Cerebellar cortex (tissue), 1 donor: ENCODE measurements around the gene DOCK9.

ENCODE experiments used
- DNase-seq: peaks from one replicate; pipeline ENCODE4 v3.0.0-alpha.2; 2015; ENCODE audit warnings: low spot score

DOCK9 gene

DNA sequence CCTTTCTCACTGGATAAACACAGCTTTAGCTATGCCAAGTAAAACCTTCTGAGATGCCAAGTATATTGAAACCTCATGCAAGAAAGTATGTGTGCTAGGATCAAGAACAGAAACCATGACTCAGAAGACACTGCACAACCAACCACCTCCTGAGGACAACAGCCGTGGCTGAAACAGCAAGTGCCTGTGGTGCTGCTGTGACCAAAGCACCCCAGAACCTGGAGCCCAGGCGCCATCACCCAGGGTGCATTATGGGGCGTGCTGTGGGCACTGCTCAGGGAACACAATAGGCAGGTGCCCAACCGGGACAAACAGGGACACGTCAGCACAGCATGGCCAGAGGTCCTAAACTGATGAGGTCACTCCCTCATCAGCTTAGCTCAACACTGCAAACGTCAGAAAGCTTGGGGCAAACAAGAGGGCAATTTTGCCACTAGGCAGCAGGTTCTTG is 124.1 kb downstream of the DOCK9 start:
- DNase-seq: no peak

DNA sequence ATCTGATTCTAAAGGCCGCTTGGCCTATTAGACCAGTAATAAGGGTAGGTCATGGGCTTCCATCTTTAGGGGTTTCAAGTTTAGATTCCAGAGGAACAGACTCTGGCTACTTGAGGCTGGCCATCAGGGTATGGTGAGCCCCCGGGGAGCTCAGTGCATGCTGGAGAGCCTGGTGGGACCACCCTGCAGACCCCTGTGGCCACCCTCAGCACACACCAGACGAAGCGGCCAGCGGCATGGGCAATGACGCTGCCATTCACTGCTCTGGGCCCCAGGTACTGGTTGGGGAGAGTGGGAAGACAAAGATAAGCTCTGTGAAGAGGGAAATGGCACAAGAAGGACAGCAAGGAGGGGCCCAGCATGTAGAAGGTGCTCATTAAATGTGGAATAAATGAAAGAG is 126.6 kb downstream of the DOCK9 start:
- DNase-seq: no peak

DNA sequence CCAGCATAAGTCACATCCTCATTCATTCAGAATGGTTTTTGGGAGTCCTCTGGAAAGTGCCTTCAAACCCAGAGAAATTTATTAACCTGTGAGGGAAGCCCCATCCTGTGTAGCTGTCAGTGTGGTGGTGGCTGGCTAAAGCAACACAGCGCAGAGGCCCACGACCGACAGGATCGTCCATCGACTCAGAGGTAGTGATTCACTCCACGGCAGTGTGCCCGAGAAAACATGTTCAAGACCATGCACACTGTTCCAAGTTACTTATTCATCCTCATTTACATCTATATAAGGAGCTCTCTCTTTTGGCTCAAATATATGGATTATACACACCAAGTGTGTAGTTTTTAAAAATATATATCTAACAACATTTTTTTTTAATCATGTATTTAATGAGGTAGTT is 129.1 kb downstream of the DOCK9 start:
- no peak for DNase-seq

DNA sequence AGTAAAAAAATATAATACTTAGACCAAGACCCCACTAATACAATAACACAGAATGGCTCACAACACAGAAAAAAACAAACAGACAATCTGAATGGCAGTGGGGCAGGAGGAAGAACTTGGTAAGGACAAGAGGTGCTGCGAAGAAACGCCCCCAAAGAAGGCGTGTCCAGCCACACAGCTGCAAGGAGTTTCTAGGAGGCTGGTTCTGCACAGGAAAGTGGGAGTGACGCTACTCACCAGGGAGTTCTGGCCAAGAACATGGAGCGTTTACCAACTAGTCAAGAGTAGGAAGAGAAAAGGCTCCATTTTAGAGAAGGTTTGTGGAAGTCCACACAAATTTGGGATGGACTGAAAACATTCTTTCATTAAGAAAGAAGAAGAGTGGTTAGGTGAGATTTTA is 130.1 kb downstream of the DOCK9 start:
- DNase-seq: no peak

DNA sequence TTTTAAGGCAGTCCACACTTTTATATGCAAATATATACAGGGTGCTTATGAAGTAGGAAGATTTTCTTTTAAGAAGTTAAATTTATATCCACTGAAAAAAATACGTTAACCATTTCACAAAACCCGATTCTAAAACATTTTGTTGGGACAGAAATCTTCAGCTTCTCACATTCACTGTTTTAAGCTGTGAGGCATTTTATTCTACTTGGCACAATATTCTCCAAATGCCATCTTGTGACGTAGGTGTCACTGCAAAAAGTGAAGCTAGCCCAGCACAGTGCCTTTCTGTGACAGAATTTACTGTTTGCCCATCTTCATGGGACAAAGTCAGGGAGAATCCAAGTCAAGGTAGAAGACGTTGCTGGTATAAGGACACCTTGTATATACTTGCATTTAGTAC is 130.9 kb downstream of the DOCK9 start:
- no peak for DNase-seq

DNA sequence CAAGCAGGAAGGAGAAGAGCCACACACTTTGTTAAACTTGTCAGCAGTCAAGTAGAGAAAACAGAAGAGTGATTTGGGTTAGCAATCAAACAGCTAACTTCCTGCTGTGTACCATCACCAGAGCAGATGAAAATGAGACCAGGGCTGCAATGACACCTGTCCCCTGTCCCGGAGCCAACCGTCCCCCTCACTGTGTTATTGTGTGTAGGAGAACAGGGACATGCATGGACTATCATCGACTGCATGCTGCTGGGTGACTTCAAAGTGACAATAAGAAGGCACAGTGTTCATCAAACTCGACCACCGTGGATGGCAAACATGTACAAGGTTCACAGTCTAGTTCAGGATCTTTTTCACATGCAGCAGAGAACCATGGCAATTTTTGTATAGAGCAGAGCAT is 131.3 kb downstream of the DOCK9 start:
- peak; percentile 50 for DNase-seq

DNA sequence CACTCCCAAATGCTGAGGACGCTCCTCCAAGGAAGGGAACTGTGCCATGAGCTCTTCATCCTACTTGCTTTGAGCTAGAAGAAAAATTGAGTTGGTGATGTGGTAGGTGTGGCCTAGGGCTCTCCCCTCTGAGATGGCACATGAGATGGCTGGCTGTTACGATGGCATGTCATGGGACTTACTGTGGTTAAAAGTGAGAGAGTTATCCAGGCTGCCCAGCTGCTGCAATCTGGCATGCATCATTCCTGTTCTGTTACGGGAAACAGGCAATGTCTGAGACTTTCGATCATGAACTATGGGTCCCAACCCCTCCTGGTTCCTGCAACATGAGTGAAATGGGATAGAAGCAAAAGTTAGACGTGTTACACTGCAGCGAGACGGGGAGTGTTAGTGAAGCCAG is 132.1 kb downstream of the DOCK9 start:
- no peak for DNase-seq

DNA sequence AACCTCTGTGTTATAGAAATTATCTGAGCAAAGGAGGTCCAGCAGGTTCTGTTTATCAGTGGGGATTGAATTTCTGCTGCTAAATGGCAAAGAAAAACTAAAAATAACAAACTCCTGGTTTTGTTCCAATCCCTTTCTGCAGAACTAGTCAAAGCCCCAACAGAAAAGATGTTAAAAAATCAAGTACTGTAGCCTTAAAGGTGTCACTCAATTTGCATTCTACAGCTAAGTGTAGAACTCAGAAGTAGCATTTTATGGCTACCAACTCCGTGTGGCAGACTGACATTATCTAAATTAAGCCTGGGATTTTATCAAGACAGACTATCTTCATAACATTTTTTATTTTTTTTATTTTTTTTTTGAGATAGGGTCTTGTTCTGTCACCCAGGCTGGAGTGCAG is 133.8 kb downstream of the DOCK9 start:
- DNase-seq: no peak

DNA sequence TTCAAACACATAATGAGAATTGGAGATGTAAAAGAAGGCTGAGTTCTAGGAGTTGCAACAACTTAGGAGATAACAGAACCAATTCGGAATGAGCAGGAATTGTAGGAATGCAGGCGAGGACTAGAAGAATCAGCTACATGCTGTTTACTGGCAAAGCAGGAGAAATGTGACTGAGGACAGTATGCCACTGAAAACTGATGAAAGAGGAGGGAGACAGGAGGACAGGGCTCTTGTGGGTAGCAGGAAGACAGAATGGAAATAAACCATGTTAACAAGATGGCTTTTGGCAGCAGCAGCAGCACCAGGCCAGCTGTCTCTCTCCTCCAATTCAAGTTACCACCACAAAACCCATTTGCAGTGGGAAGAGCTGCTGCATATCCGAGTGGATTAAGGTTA is 134.4 kb downstream of the DOCK9 start:
- DNase-seq: peak; percentile 88

DNA sequence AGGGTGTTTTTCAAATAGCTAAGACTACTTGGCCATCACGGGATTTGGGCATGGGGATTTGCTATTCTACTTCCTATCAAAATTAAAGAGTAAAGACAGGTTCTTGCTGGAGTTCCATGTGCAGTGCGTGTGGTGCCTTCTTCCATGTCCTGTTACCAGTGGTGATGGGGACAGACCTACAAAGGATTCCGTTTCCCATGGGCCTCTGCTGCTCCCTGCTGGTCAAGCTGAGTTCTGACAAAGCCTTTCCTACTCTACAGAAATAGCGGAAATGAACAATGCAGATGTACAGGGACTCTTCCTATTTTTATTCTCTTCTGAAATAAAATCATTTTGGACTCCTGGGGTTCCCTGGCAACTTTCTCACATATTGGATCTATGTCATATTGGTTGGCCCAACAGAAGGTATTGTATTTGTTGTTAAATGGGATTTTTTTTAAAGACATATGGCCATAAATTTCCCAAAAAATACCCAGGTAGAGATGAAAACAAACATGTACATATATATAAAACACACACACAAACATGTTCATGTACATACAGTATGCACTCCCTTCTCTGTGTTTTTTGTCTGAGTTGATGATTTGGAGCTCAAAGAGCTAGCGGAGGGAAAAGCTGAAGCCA is 134.9 kb downstream of the DOCK9 start:
- peak; percentile 74 for DNase-seq

DNA sequence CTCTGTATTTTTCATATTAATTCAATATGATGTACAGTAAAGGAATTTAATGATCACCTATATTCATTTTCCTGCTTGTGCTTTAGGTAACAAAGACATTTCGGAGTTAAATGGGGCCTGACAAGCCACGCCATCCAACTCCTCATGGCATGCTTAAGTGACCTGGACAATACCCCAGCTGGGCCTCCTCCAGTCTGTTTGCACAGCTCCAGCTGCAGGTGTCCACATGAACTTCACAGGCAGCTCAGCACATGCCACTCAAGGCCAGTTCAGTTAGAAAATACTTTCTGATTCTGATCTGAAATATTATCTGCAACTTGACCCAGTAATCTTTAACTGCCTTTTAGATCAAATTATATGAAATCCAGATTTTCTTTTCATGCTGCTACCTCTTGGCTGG is 135.8 kb downstream of the DOCK9 start:
- no peak for DNase-seq

DNA sequence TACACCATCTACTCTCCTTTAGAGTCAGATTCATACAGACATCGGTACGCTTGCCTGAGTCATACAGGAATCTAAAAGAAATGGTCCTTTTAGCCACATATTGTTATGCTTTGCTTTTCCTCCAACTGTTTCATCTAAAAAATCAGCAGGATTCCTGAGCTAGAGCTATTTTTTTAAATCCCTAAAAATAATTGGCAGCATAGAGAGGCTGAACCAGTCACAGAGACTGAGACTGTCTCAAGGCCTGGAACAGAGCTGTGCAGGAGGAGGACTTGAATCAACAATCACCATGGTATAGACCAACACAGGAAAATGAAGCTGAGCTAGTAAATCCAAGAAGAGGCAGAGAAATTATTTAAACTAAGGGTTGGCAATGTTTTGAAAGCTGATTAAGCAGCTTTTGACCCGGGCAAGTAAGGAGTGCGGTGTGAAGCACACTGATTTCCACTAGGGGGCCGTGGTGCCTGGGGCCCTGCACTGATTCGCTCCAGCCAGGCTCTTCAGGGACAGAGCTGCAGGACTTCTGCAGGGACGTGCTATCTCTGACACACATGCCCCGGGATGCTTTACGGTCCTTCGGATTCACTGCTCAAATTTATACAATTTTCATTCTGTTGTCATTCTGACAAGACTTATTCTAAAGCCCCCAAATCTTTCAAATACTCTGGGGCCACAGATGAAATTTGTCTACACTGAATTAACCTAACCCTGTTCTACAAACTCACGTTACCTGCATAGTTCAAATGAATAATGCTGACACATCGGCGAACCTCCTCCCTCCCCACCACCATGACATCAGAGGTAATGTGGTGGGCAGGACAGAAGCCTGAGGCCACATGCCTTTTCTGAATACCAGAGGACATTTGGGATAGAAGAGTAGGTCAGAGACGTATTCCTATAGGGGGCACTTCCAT is 137.8 kb downstream of the DOCK9 start:
- DNase-seq: peak; percentile 80

DNA sequence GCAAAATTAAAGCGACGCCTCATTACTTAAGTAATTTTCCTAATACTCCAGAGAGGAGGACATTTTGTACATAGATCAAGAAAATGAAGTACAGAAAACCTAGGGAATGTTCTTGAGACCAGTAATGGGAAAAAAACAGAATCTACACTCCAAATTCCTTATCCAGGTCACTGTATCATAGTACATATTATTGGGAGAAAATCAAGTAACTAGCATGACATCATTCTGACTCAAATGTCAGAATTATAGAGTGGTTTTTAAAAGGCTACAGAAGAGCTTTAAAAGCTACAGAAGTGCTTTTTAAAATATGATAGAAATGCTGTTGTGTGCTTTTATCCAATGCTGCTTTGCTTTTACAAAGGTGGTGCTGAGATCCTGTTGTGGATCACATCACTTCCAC is 139.1 kb downstream of the DOCK9 start:
- DNase-seq: no peak

DNA sequence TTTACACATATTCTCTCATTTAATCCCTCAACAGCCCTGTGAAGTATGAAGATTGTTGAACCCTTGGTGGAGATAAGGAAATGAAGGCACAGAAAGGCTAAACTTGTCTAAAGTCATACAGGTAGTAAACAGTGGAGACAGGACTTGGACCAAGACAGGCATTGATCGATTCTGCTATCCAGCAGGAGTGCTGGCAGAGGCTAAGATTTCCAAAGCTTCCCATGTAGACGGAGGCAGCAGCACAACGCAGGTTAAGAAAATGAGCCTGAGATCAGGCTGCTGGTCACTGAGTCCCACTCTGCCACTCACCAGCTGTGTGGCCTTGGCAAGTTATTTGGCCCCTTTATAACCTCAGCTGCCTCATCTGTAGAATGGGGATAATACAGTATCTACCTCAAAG is 140.0 kb downstream of the DOCK9 start:
- DNase-seq: no peak

DNA sequence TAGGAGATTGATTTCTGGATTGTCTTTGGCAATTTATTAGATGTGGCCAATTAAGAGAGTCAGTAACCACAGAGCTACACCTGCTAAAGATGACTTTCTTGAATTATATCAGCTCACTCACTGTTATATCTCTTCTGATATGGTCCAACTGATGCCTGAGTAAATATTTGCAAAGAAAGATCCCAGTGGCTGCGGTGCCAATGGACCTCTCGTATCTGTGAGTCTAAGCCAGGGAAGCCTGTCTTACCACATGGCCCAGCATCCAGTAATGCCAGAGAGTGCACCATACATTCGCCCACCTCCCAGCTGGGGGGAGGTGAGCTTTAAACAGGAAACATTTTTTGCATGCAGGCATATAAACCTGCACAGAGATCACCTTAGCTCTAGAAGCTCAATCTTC is 142.7 kb downstream of the DOCK9 start:
- no peak for DNase-seq

DNA sequence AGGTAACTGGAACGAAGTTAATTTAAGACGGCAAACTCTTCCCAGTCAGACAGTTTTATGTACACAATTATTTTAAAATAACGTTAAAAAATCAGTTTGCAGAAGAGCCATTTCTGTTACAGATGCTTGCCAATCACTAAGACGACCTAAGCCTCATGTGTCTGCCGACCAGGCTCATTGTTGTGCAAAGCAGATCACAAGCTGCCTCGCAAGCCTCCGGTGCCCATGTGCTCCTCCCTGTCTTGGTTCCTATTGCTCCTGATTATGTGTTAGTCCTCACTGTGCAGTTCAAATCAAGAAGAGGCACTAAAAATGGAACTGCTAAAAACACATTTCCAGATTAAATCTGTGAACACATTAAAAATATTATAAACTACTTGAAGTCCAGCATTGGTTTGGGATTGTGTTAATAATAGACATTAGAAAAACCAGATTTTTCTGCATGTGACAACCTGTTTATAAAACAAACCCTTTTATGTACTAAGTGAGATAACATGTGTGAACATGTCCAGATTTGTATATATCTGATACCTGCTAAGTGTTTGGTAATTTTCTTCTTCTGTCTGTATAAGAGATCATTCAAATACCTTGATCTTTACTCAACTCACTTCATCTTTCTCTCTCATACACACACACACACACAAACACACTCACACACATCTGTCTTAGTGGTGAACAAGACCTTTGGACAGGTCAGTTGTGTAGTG is 143.5 kb downstream of the DOCK9 start:
- DNase-seq: no peak

DNA sequence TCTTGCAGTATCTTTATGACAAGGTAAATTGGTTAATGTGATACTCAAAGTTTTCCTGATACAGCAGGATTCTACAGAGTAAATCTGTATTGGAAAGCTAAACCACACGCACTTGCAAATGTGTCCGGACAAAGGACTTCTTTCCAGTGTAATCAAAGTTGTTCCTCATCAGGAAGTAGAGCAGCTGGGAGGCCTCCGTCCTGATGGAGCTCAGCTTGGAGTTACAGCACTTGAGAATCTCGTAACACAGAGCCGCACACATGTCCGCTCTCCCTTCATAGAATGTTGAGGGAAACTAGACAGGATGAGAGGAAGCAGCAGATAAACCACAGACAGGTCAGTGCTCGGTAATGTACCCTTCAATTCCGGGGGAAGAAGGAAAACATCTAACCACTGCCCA is 146.6 kb downstream of the DOCK9 start:
- DNase-seq: no peak

DNA sequence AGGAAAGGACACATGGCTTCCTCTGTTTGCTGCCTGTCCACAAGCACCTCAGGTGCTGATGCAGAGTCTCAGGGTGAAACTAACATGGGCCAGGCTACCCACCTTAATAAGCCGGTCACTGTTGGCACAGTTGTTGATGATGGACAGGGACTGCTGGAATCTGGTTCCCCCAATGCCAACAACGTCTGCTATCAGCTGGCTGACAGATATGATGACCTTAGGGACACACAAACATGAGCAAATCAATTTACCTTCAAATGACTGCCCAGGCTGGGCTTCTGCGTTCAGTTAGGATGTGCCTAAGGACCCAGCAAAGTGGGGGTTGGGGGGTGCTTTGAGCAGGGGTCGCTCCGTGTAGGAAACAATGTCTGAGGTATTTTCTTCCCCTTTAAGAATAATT is 148.3 kb downstream of the DOCK9 start:
- no peak for DNase-seq

DNA sequence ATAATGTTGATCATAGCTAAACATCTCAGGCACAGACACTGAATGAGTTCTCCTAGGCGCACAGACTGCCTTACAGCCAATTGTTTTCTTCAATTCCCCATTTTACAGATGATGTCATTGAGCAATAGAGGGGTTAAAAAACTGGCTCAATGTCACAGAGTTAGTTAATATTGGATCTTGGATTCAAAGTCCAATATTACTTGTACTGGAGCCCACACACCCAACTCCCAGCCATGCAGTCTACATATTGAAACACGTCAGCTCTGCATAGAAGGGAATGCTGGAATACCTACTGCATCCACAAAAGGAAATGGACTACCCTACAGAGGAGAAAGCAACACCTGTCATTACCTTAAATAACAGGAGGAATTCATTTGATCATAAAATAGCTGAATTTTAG is 149.2 kb downstream of the DOCK9 start:
- no peak for DNase-seq

DNA sequence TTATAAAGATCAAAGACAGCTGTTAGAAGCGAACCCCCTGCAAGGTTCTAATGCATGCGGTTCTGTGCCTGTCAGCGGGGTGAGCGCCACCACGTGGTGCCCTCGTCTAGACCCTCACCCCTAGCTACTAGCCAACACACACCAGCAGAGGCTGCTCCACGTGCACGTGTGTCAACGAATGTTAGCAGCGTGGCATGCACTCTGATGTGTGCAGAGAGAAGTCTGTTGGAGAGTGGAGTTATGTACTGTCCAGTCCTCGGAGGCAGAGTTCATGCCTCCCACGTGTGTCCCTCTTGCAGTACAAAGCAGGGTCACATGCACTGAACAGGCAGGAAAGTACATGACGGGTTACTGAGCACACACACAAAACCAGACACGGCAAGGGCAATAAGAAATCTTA is 150.4 kb downstream of the DOCK9 start:
- DNase-seq: no peak

DNA sequence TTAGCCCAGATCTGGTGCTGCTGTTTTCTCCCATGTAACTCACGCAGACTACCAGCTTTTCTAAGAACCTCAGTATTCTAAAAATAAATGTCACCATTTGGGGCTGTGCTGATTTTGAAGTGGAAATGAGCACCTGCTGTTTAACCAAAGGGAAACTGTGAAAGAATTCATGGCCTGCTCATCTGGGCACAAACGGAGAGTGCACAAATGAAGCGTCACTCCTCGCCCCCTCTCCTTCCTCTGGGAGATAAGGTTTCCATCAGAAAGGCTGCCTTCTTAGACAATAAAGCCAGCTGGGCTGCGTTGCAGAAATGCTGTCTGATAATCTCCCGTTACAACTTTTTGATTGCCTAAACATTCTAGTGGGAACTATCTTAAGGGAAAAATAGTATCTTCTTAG is 151.7 kb downstream of the DOCK9 start:
- no peak for DNase-seq

DNA sequence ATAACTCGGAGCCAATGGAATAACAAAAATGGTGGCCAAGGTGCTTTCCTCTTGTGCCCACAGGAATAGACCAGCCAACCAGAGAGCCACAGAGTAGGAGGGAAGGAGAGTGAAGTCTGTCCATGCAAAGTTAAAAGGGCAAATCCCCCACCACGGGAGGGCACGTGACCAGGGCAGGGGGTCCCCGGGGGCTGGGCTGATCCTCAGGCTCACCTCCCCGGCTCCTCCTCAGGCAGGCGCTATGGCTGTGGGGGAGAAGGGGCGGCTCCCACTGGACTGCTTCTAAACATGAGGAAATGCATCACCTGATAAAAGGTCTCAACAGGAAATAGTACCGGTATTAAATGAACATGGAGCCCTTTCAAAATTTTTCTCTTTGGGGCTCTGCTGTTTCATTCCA is 152.2 kb downstream of the DOCK9 start:
- DNase-seq: no peak
